H9 (cell line): ENCODE measurements around the gene LDLRAD4. TPM values are rescaled to one million over a fixed set of nuclear protein-coding genes. Genes with fewer than 3 reads are reported as not detected.

Experiments used
- DNase-seq: peaks from one replicate; pipeline ENCODE4 v3.0.0-alpha.2; 2017
- H2AFZ ChIP-seq: one replicate; pipeline ENCODE4 v1.6.1; 2013; ENCODE audit warnings: mild to moderate bottlenecking, low read length, control low read depth, moderate library complexity
- H2AK5ac ChIP-seq: 2 replicates; pipeline ENCODE4 v1.6.1; 2013; ENCODE audit warnings: low read length, control low read depth, mixed read lengths; ENCODE audit not compliant: insufficient read length
- H2BK120ac ChIP-seq: one replicate; pipeline ENCODE4 v1.6.1; 2013; ENCODE audit warnings: low read depth, mild to moderate bottlenecking, low read length, control low read depth, inconsistent platforms; ENCODE audit not compliant: poor library complexity, severe bottlenecking
- H2BK12ac ChIP-seq: 2 replicates; pipeline ENCODE4 v1.6.1; 2013; ENCODE audit warnings: low read length, control low read depth, mixed read lengths, low read depth; ENCODE audit not compliant: insufficient read length
- H2BK15ac ChIP-seq: 2 replicates; pipeline ENCODE4 v1.6.1; 2013; ENCODE audit warnings: low read depth, low read length, control low read depth
- H2BK20ac ChIP-seq: one replicate; pipeline ENCODE4 v1.6.1; 2013; ENCODE audit warnings: low read depth, mild to moderate bottlenecking, low read length, control low read depth, inconsistent platforms; ENCODE audit not compliant: poor library complexity, severe bottlenecking
- H2BK5ac ChIP-seq: 2 replicates; pipeline ENCODE4 v1.6.1; 2013; ENCODE audit warnings: low read length, control low read depth, mixed read lengths; ENCODE audit not compliant: insufficient read length
- H3K14ac ChIP-seq: 2 replicates; pipeline ENCODE4 v1.6.1; 2013; ENCODE audit warnings: low read length, control low read depth; ENCODE audit not compliant: insufficient read depth
- H3K18ac ChIP-seq: 2 replicates; pipeline ENCODE4 v1.6.1; 2013; ENCODE audit warnings: low read depth, mild to moderate bottlenecking, mixed read lengths, low read length, control low read depth; ENCODE audit not compliant: insufficient read length
- H3K23ac ChIP-seq: 2 replicates; pipeline ENCODE4 v1.6.1; 2013; ENCODE audit warnings: low read length, control low read depth, mixed read lengths, low read depth; ENCODE audit not compliant: insufficient read length
- H3K23me2 ChIP-seq: 2 replicates; pipeline ENCODE4 v1.6.1; 2013; ENCODE audit warnings: low read depth, mild to moderate bottlenecking, mixed read lengths, low read length, control low read depth; ENCODE audit not compliant: insufficient read length, poor library complexity, severe bottlenecking
- H3K27ac ChIP-seq: 2 replicates; pipeline ENCODE4 v1.5.1; 2013; ENCODE audit warnings: low read length, control low read depth, mixed read lengths, low read depth; ENCODE audit not compliant: insufficient read length
- H3K27me3 ChIP-seq: 2 replicates; pipeline ENCODE4 v1.6.1; 2013; ENCODE audit warnings: low read length, control low read depth, inconsistent platforms; ENCODE audit not compliant: insufficient read depth
- H3K4ac ChIP-seq: 2 replicates; pipeline ENCODE4 v1.6.1; 2013; ENCODE audit warnings: low read depth, mild to moderate bottlenecking, control low read depth, inconsistent platforms, low read length, moderate library complexity
- H3K4me1 ChIP-seq: 2 replicates; pipeline ENCODE4 v1.6.1; 2013; ENCODE audit warnings: low read length, control low read depth, inconsistent platforms; ENCODE audit not compliant: insufficient read depth
- H3K4me2 ChIP-seq: 2 replicates; pipeline ENCODE4 v1.6.1; 2013; ENCODE audit warnings: low read length, control low read depth, mixed read lengths; ENCODE audit not compliant: insufficient read length, insufficient read depth
- H3K56ac ChIP-seq: 2 replicates; pipeline ENCODE4 v1.6.1; 2013; ENCODE audit warnings: low read depth, mild to moderate bottlenecking, mixed read lengths, low read length, control low read depth; ENCODE audit not compliant: insufficient read length
- H3K79me1 ChIP-seq: 2 replicates; pipeline ENCODE4 v1.6.1; 2013; ENCODE audit warnings: low read depth, mild to moderate bottlenecking, moderate library complexity, low read length, control low read depth, inconsistent platforms; ENCODE audit not compliant: insufficient read depth, poor library complexity, severe bottlenecking
- H3K79me2 ChIP-seq: 2 replicates; pipeline ENCODE4 v1.6.1; 2013; ENCODE audit warnings: low read length, control low read depth, inconsistent platforms; ENCODE audit not compliant: insufficient read depth
- H3K9ac ChIP-seq: 2 replicates; pipeline ENCODE4 v1.6.1; 2013; ENCODE audit warnings: low read length, control low read depth, mixed read lengths; ENCODE audit not compliant: insufficient read length; ENCODE audit errors: extremely low read depth
- H3K9me3 ChIP-seq: one replicate; pipeline ENCODE4 v1.6.1; 2013; ENCODE audit warnings: low read depth, low read length, inconsistent platforms; ENCODE audit not compliant: control insufficient read depth
- H3T11ph ChIP-seq: one replicate; pipeline ENCODE4 v1.6.1; 2013; ENCODE audit warnings: mild to moderate bottlenecking, low read length, control low read depth, inconsistent platforms
- H4K20me1 ChIP-seq: one replicate; pipeline ENCODE4 v1.6.1; 2013; ENCODE audit not compliant: control insufficient read depth, insufficient read length, insufficient read depth
- H4K5ac ChIP-seq: 2 replicates; pipeline ENCODE4 v1.6.1; 2013; ENCODE audit warnings: low read depth, mild to moderate bottlenecking, mixed read lengths, low read length, control low read depth; ENCODE audit not compliant: insufficient read length
- H4K8ac ChIP-seq: replicated peaks from 2 replicates; pipeline ENCODE4 v1.6.1; 2013; ENCODE audit warnings: low read length, control low read depth, mixed read lengths, low read depth; ENCODE audit not compliant: insufficient read length
- H4K91ac ChIP-seq: 2 replicates; pipeline ENCODE4 v1.6.1; 2013; ENCODE audit warnings: low read depth, mild to moderate bottlenecking, moderate library complexity, mixed read lengths, low read length, control low read depth; ENCODE audit not compliant: insufficient read length
- H3K27ac Mint-ChIP-seq, 3 experiments: 2 replicates in 2 of 3; 3 replicates in 1 of 3; pipeline ENCODE4 v1.8.0; 2020 to 2021; ENCODE audit warnings: mixed read lengths in 3 of 3, mild to moderate bottlenecking in 1 of 3, moderate library complexity in 1 of 3
- H3K27me3 Mint-ChIP-seq: 2 replicates; pipeline ENCODE4 v1.8.0; 2021; ENCODE audit warnings: low read depth, mild to moderate bottlenecking, moderate library complexity, mixed read lengths
- H3K36me3 Mint-ChIP-seq, 3 experiments: 2 replicates in 2 of 3; 3 replicates in 1 of 3; pipeline ENCODE4 v1.8.0; 2020 to 2021; ENCODE audit warnings: low read depth in 3 of 3, mixed read lengths in 3 of 3; ENCODE audit not compliant: insufficient read depth in 1 of 3
- H3K4me1 Mint-ChIP-seq, 2 experiments: 2 replicates each; pipeline ENCODE4 v1.8.0; 2020; ENCODE audit warnings: mixed read lengths in 2 of 2
- H3K4me3 Mint-ChIP-seq, 2 experiments: 2 replicates in 1 of 2; 3 replicates in 1 of 2; pipeline ENCODE4 v1.8.0; 2020 to 2021; ENCODE audit warnings: mild to moderate bottlenecking in 2 of 2, mixed read lengths in 2 of 2, moderate library complexity in 1 of 2
- H3K9me3 Mint-ChIP-seq, 2 experiments: 2 replicates in 1 of 2; 3 replicates in 1 of 2; pipeline ENCODE4 v1.8.0; 2020; ENCODE audit warnings: mild to moderate bottlenecking in 2 of 2, mixed read lengths in 2 of 2, moderate library complexity in 1 of 2
- CTCF ChIP-seq: fragments of 200-600 bp; sonication (generic); conservative IDR thresholded peaks from 3 replicates; pipeline ENCODE4 v1.8.0; 2021; ENCODE audit warnings: antibody characterized with exemption, mild to moderate bottlenecking
- WGBS: extraction: QIAGEN DNeasy Blood & Tissue Kit; methylation state at CpG from one replicate; pipeline ENCODE4 v1.1.7; 2013; ENCODE audit warnings: missing lambda C conversion rate, low lambda C conversion rate, mixed read lengths; ENCODE audit not compliant: insufficient read length; ENCODE audit errors: extremely low coverage; 5-methylcytosine and 5-hydroxymethylcytosine counted together
- total RNA-seq: library from RNA; stranded (reverse); gene quantifications from 2 replicates; pipeline ENCODE4 v1.2.1, GENCODE V29; 2021

The LDLRAD4 gene
- total RNA-seq, 1 experiment from 2014 or later = 3.9 TPM

GRCh38 chr18:13237641-13238040 is 19.1 kb downstream of the LDLRAD4 start:
- Histone ChIP-seq H3K9ac (no peak overlapping the region), H3K23ac (no peak overlapping the region), H2BK20ac (no peak overlapping the region), H4K91ac (no peak overlapping the region), H4K20me1 (no peaks in the 10 kb centered on the region), H3K4me1 (no peaks in the 10 kb centered on the region), H3K56ac (no peak overlapping the region), H3K79me1 (no peaks in the 10 kb centered on the region), H3K9me3 (no peaks in the 10 kb centered on the region), H3K27me3 (no peaks in the 10 kb centered on the region), H3K4ac (no peak overlapping the region), H2AK5ac (no peak overlapping the region), H2BK12ac (no peak overlapping the region), H3K4me2 (no peak overlapping the region), H4K8ac (no peak overlapping the region), H3K79me2 (no peaks in the 10 kb centered on the region), H2BK5ac (no peak overlapping the region), H3K18ac (no peak overlapping the region), H2AFZ (no peak overlapping the region), H2BK15ac (no peak overlapping the region), H3K27ac (no peak overlapping the region), H3K14ac (no peak overlapping the region), H2BK120ac (no peak overlapping the region), H3K23me2 (no peaks in the 10 kb centered on the region), H3T11ph (no peak overlapping the region), H4K5ac (no peak overlapping the region)
- Mint-ChIP-seq H3K36me3 (no peaks in the 10 kb centered on the region), H3K4me1 (peaks cover 44 to 49% of the 10 kb centered on the region in 2 experiments), H3K27ac (no peak overlapping the region), H3K9me3 (no peaks in the 10 kb centered on the region; a peak in 1 of 5 replicates), H3K27me3 (peaks cover 15% of the 10 kb centered on the region), H3K4me3 (no peak overlapping the region)
- DNase-seq = no peak
- WGBS = no CpG with 5 or more reads among the region's 3 CpGs
- no peak for TF ChIP-seq CTCF
